ENCODE data around the gene IFITM5.
"Not testable (repeated sequence)": the region's sequence is repeated elsewhere in the genome, so short reads cannot be mapped to it uniquely, and the experiment has no call there.

The IFITM5 gene

DNA sequence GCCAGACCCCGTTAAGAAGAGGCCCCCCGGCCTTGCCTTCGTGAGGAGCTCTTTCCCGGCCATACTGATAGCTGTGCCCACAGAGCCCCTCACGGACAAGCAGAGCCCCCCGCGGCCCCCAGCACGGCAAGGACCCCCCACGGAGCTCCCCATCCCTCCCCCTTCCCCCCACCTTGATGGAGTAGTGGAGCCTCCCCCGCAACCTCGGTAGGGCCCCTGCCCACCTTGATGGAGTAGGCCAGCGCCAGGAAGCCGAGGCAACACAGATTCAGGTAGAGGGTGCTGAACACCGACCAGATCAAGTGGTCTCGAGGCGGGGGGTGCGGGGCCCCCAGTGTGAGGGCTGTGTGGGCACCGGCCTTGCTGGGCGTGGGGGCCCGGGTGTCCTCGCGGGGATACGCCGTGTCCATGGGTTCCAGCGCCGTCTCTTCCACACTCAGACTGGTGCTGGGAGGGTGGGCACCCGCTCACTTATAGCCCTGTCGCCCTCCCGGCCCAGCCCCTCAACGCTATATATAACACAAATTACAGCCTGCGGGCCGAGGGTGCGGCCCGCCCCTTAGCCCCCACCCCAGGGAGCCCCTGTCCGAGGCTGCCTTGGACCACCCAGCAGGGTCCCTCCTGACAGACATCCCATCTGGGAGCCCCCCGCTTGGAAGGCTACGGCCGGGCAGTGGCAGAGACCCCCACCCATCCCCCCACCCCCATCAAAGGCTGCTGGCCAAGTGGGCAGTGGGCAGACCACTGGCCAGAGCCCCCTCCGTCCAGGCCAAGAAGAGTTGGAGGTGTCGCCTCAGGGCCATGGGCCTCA, at the start of gene IFITM5:
Gene IFITM5, minus strand, starts transcription at position 446 of the 811 bp plus-strand sequence. Its CDS starts 36 bp downstream, at position 410.
- no peak for DNase-seq (ENCODE audit: low read depth)

DNA sequence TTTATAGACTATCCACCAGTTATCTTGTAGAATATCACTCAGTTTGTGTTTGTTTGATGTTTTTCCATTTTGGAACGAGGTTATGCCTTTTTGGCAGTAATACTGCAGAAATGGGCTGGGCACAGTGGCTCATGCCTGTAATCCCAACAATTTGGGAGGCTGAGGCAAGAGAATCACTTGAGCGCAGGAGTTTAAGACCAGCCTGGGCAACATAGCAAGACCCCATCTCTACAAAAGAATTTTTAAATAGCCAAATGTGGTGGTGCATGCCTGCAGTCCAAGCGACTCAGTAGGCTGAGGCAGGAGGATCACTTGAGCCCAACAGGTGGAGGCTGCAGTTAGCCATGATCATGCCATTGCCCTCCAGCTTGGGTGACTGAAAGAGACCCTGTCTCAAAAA, 47.2 kb upstream of the IFITM5 start:
- no peak for DNase-seq (ENCODE audit: low read depth)

- DNase-seq (ENCODE audit: low read depth): no peak
These were observed 45.7 kb upstream of the IFITM5 start for GRCh38 chr11:344836-345578.

GRCh38 chr11:342328-342727, 43.0 kb upstream of the IFITM5 start:
- DNase-seq (ENCODE audit: low read depth): no peak

GRCh38 chr11:340539-341512, 41.5 kb upstream of the IFITM5 start:
- DNase-seq (ENCODE audit: low read depth): no peak

DNA sequence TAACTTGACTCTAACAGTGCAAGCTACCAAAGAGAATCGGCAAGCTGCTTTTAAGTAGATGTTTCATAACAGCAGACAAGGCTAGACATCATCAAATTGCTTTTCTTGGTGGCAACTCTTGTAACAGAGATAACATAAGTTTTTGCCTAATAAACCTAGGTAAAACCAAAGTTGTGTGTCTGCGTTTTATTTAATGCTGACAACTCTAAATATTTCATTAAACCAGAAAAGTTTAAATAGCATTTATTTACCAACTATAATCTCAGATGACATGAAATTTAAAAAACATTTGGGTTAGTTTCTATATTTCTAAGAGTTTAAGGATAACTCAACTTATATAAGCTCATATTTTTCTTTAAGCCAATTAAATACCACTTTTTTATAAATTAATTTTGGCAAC, 40.6 kb upstream of the IFITM5 start:
- no peak for DNase-seq (ENCODE audit: low read depth)

GRCh38 chr11:337711-338110, 38.4 kb upstream of the IFITM5 start:
- DNase-seq (ENCODE audit: low read depth): no peak

DNA sequence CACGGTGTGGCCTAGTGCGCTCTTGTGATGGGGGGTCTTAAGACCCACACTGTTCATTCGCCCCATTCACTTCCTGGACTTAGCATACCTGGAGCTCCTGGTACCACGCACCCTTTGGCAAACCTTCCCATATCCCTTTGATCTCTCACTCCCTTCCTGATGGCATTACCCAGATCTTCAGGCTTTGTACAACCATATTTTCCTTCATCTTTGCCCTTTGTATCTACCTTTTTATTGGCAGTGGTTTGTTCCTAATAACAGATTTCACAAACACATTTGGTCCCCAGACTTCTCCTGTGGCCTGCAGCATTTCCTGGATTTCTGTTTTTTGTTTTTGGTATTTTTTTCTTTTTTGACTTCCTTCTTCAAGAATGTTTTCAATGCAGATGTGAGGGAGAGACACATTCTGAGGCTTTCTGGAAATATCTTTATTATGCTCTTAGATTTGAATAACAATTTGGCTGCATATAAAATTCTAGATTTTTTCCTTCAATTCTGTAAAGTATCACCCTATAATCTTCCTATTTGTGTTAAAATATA, 37.4 kb upstream of the IFITM5 start:
- no peak for DNase-seq (ENCODE audit: low read depth)

- no peak for DNase-seq (ENCODE audit: low read depth)
These were observed 36.7 kb upstream of the IFITM5 start for GRCh38 chr11:335779-336658.

DNA sequence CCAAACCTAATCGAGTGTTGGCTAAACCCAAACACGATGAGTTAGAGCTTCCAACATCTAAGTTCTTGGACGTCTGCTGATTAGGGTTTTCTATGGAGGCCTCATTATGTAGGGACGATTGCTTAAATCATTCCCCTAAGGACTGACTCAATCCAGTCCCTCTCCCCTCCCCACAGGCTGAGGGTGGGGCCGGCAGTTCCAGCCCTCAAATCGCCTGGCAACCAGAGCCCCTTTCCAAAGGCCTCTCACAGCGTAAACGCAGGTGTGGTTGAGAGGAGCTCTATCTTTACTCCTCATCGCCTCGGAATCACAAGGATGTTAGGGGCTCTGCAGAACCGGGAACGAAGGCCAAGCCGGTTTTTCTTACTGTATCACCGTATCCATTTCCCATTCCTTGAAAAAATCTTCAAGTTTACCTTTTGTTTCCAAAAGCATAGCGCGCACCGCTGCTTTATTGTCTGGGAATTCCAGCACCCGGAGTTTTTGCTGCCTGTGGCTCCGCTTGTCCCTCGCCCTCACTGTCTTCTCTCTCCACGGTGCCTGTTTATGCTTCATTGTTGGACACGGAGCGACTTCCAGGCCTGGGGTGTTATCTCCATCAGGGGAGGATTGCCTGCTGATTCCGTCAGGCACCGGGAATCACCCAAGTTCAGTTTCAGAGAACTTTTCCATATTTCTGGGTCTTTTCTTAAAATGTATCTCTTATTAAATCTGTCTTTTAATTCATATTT, 35.1 kb upstream of the IFITM5 start:
- no peak for DNase-seq (ENCODE audit: low read depth)

DNA sequence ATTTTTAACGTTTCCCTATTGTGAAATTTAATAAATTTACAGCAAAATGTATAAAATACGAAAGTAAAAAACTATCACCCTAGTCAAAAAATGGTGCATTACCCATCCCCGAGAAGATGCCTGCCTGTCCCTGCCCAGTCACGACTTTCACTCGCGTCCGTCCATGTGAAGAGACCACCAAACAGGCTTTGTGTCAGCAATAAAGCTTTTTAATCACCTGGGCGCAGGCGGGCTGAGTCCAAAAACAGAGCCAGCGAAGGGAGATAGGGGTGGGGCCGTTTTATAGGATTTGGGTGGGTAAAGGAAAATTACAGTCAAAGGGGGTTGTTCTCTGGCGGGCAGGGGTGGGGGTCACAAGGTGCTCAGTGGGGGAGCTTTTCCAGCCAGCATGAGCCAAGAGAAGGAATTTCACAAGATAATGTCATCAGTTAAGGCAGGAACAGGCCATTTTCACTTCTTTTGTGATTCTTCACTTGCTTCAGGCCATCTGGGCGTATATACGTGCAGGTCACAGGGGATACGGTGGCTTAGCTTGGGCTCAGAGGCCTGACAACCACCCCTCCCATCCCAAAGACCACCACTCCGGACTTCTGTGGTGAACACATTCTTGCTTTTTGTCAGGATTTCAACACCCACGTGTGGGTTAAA, 34.4 kb upstream of the IFITM5 start:
- DNase-seq (ENCODE audit: low read depth): not testable (repeated sequence)

DNA sequence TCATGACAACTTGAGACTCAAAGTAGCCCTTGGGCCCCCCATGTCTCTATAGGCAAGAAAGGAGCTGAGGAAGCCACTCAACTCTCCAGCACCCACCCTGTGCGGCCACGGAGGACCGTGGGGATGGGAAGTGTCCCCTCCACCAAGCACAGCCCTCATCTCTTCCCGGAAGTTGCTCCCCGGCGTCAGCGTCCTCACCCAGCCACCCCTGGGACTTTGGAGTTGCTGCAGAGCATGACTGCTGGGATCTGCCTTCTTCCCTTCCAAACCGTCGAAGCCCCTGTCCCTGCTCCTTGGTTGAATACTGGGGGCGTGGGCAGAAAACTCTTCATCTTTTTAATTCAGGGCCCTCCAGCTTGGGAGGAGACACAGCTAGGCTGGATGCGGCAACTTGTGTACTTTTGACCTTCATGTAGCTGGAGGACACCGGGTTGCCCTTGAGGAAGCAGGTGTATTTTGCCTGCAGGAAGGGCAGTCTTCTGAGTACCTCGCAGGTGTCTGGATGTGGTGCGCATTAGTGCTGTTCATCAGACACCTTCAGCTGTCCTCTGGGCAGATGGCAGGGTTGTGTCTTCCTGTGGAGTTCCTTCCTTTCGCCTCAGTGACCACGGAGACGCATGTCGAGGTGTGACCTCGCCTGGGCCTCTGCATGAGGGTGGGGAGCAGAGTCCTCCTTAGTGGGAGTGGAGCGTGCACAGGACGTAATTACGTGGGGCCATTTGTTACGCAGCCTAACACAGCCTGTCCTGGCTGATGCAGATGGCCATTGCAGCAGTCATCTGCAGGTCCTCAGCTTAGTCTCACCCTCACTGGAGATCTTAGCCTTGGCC, 33.5 kb upstream of the IFITM5 start:
- DNase-seq (ENCODE audit: low read depth): no peak

DNA sequence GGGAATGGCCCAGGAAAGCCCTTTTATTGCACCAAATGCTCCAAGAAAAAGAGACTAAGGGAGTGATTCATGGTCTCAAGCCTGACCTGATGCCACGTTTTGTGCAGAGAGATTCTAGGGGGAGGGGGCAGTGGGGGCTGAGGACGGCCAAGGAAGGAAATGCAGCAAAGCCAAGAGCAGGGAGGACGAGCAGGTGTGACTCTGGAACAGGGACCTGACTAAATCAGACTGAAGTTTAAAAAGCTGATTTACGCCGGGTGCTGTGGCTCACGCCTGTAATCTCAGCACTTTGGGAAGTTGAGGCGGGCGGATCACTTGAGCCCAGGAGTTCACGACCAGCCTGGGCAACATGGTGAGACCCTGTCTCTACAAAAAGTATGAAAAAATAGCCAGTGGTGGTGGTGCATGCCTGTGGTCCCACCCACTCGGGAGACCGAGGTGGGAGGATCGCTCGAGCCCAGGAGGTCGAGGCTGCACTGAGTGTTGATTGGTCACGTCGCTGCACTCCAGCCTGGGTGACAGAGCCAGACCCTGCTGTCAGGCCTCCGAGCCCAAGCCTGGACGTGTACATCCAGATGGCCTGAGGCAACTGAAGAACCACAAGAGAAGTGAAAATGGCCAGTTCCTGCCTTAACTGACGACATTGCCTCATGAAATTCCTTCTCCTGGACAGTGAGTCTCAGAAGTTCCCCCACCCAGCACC, 32.2 kb upstream of the IFITM5 start:
- DNase-seq (ENCODE audit: low read depth): no peak

- DNase-seq (ENCODE audit: low read depth): no peak
These were observed 31.5 kb upstream of the IFITM5 start for GRCh38 chr11:330694-331357.

DNA sequence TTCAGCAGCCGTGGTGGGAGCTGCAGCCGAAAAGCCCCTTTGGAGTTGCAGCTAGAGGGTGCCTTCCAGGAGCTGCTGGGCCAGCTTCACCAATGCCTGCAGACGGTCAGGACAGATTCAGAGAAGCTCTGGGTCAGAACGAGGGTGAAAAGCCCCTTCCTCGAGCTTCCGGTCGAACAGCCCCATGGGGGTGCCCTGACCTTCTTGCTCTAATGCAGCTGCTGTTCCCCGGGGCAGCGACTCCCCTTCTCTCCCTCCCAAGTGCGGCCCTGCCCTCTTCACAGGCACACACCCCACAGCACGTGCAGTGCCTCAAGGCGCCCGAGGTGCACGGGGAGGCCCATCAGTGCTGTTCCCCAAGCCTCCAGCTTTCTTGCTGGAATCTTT, 31.0 kb upstream of the IFITM5 start:
- DNase-seq (ENCODE audit: low read depth): no peak

GRCh38 chr11:329886-330253, 30.5 kb upstream of the IFITM5 start:
- DNase-seq (ENCODE audit: low read depth): no peak

DNA sequence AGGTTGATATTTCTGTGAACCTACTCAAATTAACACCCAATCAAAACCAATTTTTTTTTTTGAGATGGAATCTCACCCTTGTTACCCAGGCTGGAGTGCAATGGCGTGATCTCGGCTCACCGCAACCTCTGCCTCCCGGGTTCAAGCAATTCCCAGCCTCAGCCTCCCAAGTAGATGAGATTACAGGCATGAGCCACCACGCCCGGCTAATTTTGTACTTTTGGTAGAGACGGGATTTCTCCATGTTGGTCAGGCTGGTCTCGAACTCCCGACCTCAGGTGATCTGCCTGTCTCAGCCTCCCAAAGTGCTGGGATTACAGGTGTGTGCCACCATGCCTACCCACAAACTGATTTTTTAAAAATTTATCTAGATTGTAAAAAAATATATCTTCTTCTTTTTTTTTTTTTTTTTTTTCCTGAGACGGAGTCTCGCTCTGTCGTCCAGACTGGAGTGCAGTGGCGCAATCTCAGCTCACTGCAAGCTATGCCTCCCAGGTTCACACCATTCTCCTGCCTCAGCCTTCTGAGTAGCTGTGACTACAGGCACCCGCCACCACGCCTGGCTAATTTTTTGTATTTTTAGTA, 29.3 kb upstream of the IFITM5 start:
- not testable (repeated sequence) for DNase-seq (ENCODE audit: low read depth)
